ENCODE measurements around the gene ABCD3. TPM values are rescaled to one million over a fixed set of nuclear protein-coding genes. Genes with fewer than 3 reads are reported as not detected.
"Not testable (repeated sequence)": the region's sequence is repeated elsewhere in the genome, so short reads cannot be mapped to it uniquely, and the experiment has no call there.

The ABCD3 gene
- total RNA-seq, 1 donor from 2014 or later: 25.8 TPM

GRCh38 chr1:94433866-94434265 lies 15.7 kb downstream of the ABCD3 start:
- no peak overlapping the region for H3K4me3 ChIP-seq (ENCODE audit: low read depth, low read length)
- no peak for DNase-seq (ENCODE audit: low read depth)

GRCh38 chr1:94434365-94435045 lies 16.3 kb downstream of the ABCD3 start:
- Histone ChIP-seq H3K4me3 (ENCODE audit: low read depth, low read length) (no peak overlapping the region), H3K36me3 (ENCODE audit: control insufficient read depth, insufficient read depth, low read length) (no peaks in the 10 kb centered on the region), H3K27me3 (ENCODE audit: control insufficient read depth, insufficient read depth, low read length) (no peaks in the 10 kb centered on the region)
- DNase-seq (ENCODE audit: low read depth): no peak
- TF ChIP-seq CTCF (IDR thresholded peaks at IDR 0.05; ENCODE audit: insufficient read depth, low read length, poor library complexity, severe bottlenecking): no peak

More at GRCh38 chr1:94433866-94434265, 15.7 kb downstream of the ABCD3 start:
- TF ChIP-seq CTCF (IDR thresholded peaks at IDR 0.05; ENCODE audit: insufficient read depth, low read length, poor library complexity, severe bottlenecking): no peak
- no peaks in the 10 kb centered on the region for H3K27me3 ChIP-seq (ENCODE audit: control insufficient read depth, insufficient read depth, low read length)
- H3K36me3 ChIP-seq (ENCODE audit: control insufficient read depth, insufficient read depth, low read length): no peaks in the 10 kb centered on the region

GRCh38 chr1:94438692-94439276 lies 20.6 kb downstream of the ABCD3 start:
- Histone ChIP-seq H3K4me3 (ENCODE audit: low read depth, low read length) (no peak overlapping the region), H3K36me3 (ENCODE audit: control insufficient read depth, insufficient read depth, low read length) (no peaks in the 10 kb centered on the region), H3K27me3 (ENCODE audit: control insufficient read depth, insufficient read depth, low read length) (no peaks in the 10 kb centered on the region)
- DNase-seq (ENCODE audit: low read depth): no peak
- TF ChIP-seq CTCF (IDR thresholded peaks at IDR 0.05; ENCODE audit: insufficient read depth, low read length, poor library complexity, severe bottlenecking): no peak

GRCh38 chr1:94440088-94440487 lies 21.9 kb downstream of the ABCD3 start:
- H3K4me3 ChIP-seq (ENCODE audit: low read depth, low read length): no peak overlapping the region
- TF ChIP-seq CTCF (IDR thresholded peaks at IDR 0.05; ENCODE audit: insufficient read depth, low read length, poor library complexity, severe bottlenecking): no peak

GRCh38 chr1:94443067-94443466 lies 24.9 kb downstream of the ABCD3 start:
- not testable (repeated sequence) for H3K36me3 ChIP-seq (ENCODE audit: control insufficient read depth, insufficient read depth, low read length); H3K4me3 ChIP-seq (ENCODE audit: low read depth, low read length); DNase-seq (ENCODE audit: low read depth); H3K27me3 ChIP-seq (ENCODE audit: control insufficient read depth, insufficient read depth, low read length)

More at GRCh38 chr1:94440088-94440487, 21.9 kb downstream of the ABCD3 start:
- Histone ChIP-seq H3K36me3 (ENCODE audit: control insufficient read depth, insufficient read depth, low read length) (no peaks in the 10 kb centered on the region), H3K27me3 (ENCODE audit: control insufficient read depth, insufficient read depth, low read length) (no peaks in the 10 kb centered on the region)
- no peak for DNase-seq (ENCODE audit: low read depth)

- not testable (repeated sequence) for DNase-seq (ENCODE audit: low read depth); H3K36me3 ChIP-seq (ENCODE audit: control insufficient read depth, insufficient read depth, low read length); H3K4me3 ChIP-seq (ENCODE audit: low read depth, low read length); H3K27me3 ChIP-seq (ENCODE audit: control insufficient read depth, insufficient read depth, low read length)
Measured at GRCh38 chr1:94444819-94445218, 26.6 kb downstream of the ABCD3 start.

GRCh38 chr1:94445733-94446132 lies 27.5 kb downstream of the ABCD3 start:
- not testable (repeated sequence) for H3K4me3 ChIP-seq (ENCODE audit: low read depth, low read length); DNase-seq (ENCODE audit: low read depth); H3K27me3 ChIP-seq (ENCODE audit: control insufficient read depth, insufficient read depth, low read length); H3K36me3 ChIP-seq (ENCODE audit: control insufficient read depth, insufficient read depth, low read length)

GRCh38 chr1:94446177-94446576 lies 28.0 kb downstream of the ABCD3 start:
- not testable (repeated sequence) for H3K36me3 ChIP-seq (ENCODE audit: control insufficient read depth, insufficient read depth, low read length); DNase-seq (ENCODE audit: low read depth); H3K4me3 ChIP-seq (ENCODE audit: low read depth, low read length); H3K27me3 ChIP-seq (ENCODE audit: control insufficient read depth, insufficient read depth, low read length)

GRCh38 chr1:94448741-94449140 lies 30.6 kb downstream of the ABCD3 start:
- H3K4me3 ChIP-seq (ENCODE audit: low read depth, low read length); H3K27me3 ChIP-seq (ENCODE audit: control insufficient read depth, insufficient read depth, low read length); H3K36me3 ChIP-seq (ENCODE audit: control insufficient read depth, insufficient read depth, low read length); DNase-seq (ENCODE audit: low read depth): not testable (repeated sequence)

All from kidney epithelial cell (primary cell).